ENCODE measurements around the gene PAK6.

DNA sequence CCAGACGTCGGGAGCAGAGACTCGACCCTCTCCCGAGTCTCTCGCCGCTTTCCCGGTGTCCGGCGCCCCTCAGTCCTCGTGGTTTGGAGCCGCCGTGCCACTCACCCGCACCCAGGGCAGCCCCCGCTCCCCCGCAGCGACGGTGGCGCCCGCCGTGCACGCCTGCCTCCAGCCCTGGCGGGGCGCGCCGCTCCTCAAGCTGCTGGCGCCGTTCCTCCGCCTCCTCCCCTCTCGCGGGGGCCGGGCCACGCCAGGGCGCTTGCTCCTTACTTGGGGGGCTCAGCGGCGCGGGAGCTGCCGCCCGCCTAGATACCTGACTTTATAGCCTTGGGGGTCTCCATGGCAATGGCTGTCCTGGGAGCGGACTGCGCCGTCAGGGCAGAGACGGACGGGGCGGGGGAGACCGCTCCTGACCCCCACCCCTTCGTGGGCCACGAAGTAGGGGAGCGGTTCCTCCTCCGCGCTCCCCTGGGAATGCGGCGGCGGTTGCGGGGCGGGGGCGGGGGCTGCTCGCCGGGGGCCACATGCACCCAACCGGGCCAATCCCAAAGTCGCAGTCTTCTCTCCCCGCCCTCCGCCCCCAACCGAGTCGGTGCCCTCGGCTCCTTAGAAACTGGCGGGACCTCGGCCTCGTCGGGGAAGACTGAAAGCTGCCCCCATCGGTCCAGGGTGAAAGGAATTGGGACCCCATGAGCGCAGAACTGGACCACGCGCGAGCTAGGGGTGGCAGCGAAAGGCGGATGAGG is 44.2 kb downstream of the PAK6 start, which contains the start of gene ANKRD63:
- TF ChIP-seq, protein P1, sequence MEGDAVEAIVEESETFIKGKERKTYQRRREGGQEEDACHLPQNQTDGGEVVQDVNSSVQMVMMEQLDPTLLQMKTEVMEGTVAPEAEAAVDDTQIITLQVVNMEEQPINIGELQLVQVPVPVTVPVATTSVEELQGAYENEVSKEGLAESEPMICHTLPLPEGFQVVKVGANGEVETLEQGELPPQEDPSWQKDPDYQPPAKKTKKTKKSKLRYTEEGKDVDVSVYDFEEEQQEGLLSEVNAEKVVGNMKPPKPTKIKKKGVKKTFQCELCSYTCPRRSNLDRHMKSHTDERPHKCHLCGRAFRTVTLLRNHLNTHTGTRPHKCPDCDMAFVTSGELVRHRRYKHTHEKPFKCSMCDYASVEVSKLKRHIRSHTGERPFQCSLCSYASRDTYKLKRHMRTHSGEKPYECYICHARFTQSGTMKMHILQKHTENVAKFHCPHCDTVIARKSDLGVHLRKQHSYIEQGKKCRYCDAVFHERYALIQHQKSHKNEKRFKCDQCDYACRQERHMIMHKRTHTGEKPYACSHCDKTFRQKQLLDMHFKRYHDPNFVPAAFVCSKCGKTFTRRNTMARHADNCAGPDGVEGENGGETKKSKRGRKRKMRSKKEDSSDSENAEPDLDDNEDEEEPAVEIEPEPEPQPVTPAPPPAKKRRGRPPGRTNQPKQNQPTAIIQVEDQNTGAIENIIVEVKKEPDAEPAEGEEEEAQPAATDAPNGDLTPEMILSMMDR (conservative IDR thresholded peaks at IDR 0.05; ENCODE audit: low read depth, low read length): no peak
- TF ChIP-seq EZH2phosphoT487 (IDR thresholded peaks at IDR 0.05; ENCODE audit: borderline replicate concordance, low read length) (no peak), EZH2 (IDR thresholded peaks at IDR 0.05; ENCODE audit: low read length, unreplicated experiment) (no peak)
